K562 (cell line): ENCODE results near the gene MADD. TPM values are rescaled to one million over a fixed set of nuclear protein-coding genes. Genes with fewer than 3 reads are reported as not detected.

Source experiments
- ARID1B ChIP-seq: fragments of 450-650 bp; IDR thresholded peaks from 2 replicates; pipeline ENCODE4 v1.6.1; 2016; ENCODE audit warnings: antibody characterized with exemption, mild to moderate bottlenecking, inconsistent platforms
- ATF7 ChIP-seq: fragments of 450-650 bp; IDR thresholded peaks from 2 replicates; pipeline ENCODE4 v1.7.1; 2014; ENCODE audit warnings: mild to moderate bottlenecking, moderate library complexity
- CBFA2T2 ChIP-seq: fragments of 450-650 bp; conservative IDR thresholded peaks from 2 replicates; pipeline ENCODE4 v1.6.1; 2017; ENCODE audit warnings: mild to moderate bottlenecking
- CBFA2T3 ChIP-seq: fragments of 450-650 bp; IDR thresholded peaks from 2 replicates; pipeline ENCODE4 v1.6.1; 2017
- DNMT1 ChIP-seq: fragments of 450-650 bp; IDR thresholded peaks from 2 replicates; pipeline ENCODE4 v1.6.1; 2016; ENCODE audit warnings: antibody characterized with exemption, mild to moderate bottlenecking
- FOXJ2 ChIP-seq: fragments of 200-800 bp; sonication (Bioruptor generic); IDR thresholded peaks from 2 replicates; pipeline ENCODE4 v1.6.1; 2016; ENCODE audit warnings: missing genetic modification characterization, missing compliant biosample characterization
- HLTF ChIP-seq: fragments of 450-650 bp; IDR thresholded peaks from 2 replicates; pipeline ENCODE4 v1.6.1; 2016
- MCM5 ChIP-seq: fragments of 450-650 bp; IDR thresholded peaks from 2 replicates; pipeline ENCODE4 v1.6.1; 2016; ENCODE audit warnings: low read depth
- MTA2 ChIP-seq: fragments of 450-650 bp; IDR thresholded peaks from 2 replicates; pipeline ENCODE4 v1.6.1; 2016; ENCODE audit warnings: low read depth
- POLR2AphosphoS2 ChIP-seq: IDR thresholded peaks from 2 replicates; pipeline ENCODE4 v1.6.1; 2012; ENCODE audit warnings: low read length, improper control_type of control experiment
- PTTG1 ChIP-seq: fragments of 450-650 bp; IDR thresholded peaks from 2 replicates; pipeline ENCODE4 v1.6.1; 2016; ENCODE audit warnings: low read depth, mild to moderate bottlenecking, missing genetic modification characterization, missing compliant biosample characterization
- TAL1 ChIP-seq: fragments of 450-650 bp; IDR thresholded peaks from 2 replicates; pipeline ENCODE4 v1.6.1; 2016; ENCODE audit warnings: mild to moderate bottlenecking
- TCF3 ChIP-seq: sonication (generic); formaldehyde crosslinking; IDR thresholded peaks from 2 replicates; pipeline ENCODE4 v1.4.0; 2020; ENCODE audit warnings: mild to moderate bottlenecking, missing genetic modification reagents
- U2AF2 ChIP-seq: fragments of 200-400 bp; formaldehyde crosslinking; optimal IDR thresholded peaks from 2 replicates; pipeline ENCODE3; 2017; ENCODE audit warnings: low read depth, mild to moderate bottlenecking, low read length
- ZC3H4 ChIP-seq: sonication (generic); formaldehyde crosslinking; IDR thresholded peaks from 2 replicates; pipeline ENCODE4 v1.9.0; 2021; ENCODE audit warnings: missing genetic modification reagents, borderline replicate concordance
- ZEB2 ChIP-seq: fragments of 450-650 bp; IDR thresholded peaks from 2 replicates; pipeline ENCODE4 v1.6.1; 2016
- polyA plus RNA-seq, 8 experiments: library from polyadenylated mRNA; depleted of rRNA in 4 of 8; stranded (reverse) in 5 of 8; unstranded in 3 of 8; fragments of >200 nt; fragmentation: Nextera tagmentation in 2 of 8; fragmentation: Illumina TruSeq in 1 of 8; extraction: Ambion mirVana in 2 of 8; extraction: Trizol in 1 of 8; gene quantifications; 2 replicates each; pipeline versions ENCODE4 v1.2.1 to v1.2.3, GENCODE V29; 2011 to 2014; ENCODE audit warnings: inconsistent platforms in 1 of 8, missing spikeins in 1 of 8
- total RNA-seq, 7 experiments: library from RNA; depleted of rRNA in 6 of 7; stranded (reverse); fragments of >200 nt in 6 of 7; fragmentation: Illumina TruSeq in 2 of 7; extraction: Trizol in 2 of 7; gene quantifications; 2 replicates each; pipeline versions ENCODE4 v1.2.1 to v1.2.3, GENCODE V29; 2011 to 2021; ENCODE audit warnings: low replicate concordance in 1 of 7
- TF ChIP-seq, protein P1 (sequence below): fragments of 200-800 bp; sonication (Bioruptor generic); IDR thresholded peaks from 2 replicates; pipeline ENCODE4 v1.6.1; 2017; ENCODE audit warnings: missing genetic modification characterization, missing compliant biosample characterization
- TF ChIP-seq, protein P2 (sequence below): fragments of 450-650 bp; formaldehyde crosslinking; IDR thresholded peaks from 2 replicates; pipeline ENCODE4 v1.4.0; 2022; ENCODE audit warnings: missing genetic modification characterization
- TF ChIP-seq, protein P3 (sequence below): fragments of 250-450 bp; sonication (Bioruptor Pico); IDR thresholded peaks from 2 replicates; pipeline ENCODE4 v1.5.1; 2021; ENCODE audit warnings: mild to moderate bottlenecking
- TF ChIP-seq, protein P4 (sequence below): sonication (generic); formaldehyde crosslinking; IDR thresholded peaks from 2 replicates; pipeline ENCODE4 v1.8.0; 2022; ENCODE audit warnings: mild to moderate bottlenecking, missing genetic modification reagents
- TF ChIP-seq, protein P5 (sequence below): fragments of 250-450 bp; sonication (Bioruptor Pico); IDR thresholded peaks from 2 replicates; pipeline ENCODE4 v1.5.0; 2020; ENCODE audit warnings: mild to moderate bottlenecking

The MADD gene
- total and polyA plus RNA-seq, 9 of the 15 experiments (the other 6 are each of a cell fraction or from before 2014, with no cell fraction given) = 0.68 to 57.6 (median 33.6) TPM

DNA sequence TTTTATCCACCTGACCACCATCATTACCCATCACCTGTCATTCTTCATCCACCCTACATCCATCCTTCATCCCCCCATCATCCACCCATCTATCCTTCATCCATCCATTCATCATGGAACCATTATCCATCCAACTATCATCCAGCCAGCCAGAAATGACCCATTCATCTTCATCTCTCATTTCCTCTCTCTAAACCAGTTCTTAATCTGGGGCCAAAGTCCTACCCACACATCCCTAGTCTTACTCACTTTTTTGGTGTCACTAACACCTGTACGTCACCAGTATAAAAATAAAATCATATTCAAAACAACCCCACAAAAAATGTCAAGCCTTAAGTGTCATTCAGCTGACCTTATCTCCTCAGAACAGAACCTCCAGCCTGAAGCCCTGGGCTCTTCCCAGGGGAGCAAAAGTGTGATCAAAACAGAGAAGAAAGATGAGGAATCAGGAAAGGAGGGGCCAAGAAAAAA, 96.1 kb downstream of the MADD start (continued):
- TF ChIP-seq ZC3H4 (CRISPR knock-in tag) = no peak
- TF ChIP-seq ATF7 = 0 out of 2 replicates have a peak, but pooled peaks have one; percentile 26
- TF ChIP-seq, protein P1, sequence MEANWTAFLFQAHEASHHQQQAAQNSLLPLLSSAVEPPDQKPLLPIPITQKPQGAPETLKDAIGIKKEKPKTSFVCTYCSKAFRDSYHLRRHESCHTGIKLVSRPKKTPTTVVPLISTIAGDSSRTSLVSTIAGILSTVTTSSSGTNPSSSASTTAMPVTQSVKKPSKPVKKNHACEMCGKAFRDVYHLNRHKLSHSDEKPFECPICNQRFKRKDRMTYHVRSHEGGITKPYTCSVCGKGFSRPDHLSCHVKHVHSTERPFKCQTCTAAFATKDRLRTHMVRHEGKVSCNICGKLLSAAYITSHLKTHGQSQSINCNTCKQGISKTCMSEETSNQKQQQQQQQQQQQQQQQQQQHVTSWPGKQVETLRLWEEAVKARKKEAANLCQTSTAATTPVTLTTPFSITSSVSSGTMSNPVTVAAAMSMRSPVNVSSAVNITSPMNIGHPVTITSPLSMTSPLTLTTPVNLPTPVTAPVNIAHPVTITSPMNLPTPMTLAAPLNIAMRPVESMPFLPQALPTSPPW (CRISPR knock-in tag) = 0 out of 2 replicates have a peak, but pooled peaks have one; percentile 29
- no peak for TF ChIP-seq U2AF2
- no peak for TF ChIP-seq POLR2AphosphoS2
- TF ChIP-seq CBFA2T3 = peak; percentile 73
- peak; percentile 50 for TF ChIP-seq MTA2
- peak; percentile 54 for TF ChIP-seq CBFA2T2
- TF ChIP-seq, protein P2, sequence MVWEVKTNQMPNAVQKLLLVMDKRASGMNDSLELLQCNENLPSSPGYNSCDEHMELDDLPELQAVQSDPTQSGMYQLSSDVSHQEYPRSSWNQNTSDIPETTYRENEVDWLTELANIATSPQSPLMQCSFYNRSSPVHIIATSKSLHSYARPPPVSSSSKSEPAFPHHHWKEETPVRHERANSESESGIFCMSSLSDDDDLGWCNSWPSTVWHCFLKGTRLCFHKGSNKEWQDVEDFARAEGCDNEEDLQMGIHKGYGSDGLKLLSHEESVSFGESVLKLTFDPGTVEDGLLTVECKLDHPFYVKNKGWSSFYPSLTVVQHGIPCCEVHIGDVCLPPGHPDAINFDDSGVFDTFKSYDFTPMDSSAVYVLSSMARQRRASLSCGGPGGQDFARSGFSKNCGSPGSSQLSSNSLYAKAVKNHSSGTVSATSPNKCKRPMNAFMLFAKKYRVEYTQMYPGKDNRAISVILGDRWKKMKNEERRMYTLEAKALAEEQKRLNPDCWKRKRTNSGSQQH (CRISPR knock-in tag) = no peak
- TF ChIP-seq PTTG1 (tag) = no peak
- TF ChIP-seq ARID1B = peak; percentile 81
- no peak for TF ChIP-seq MCM5
- 0 out of 2 replicates have a peak, but pooled peaks have one; percentile 22 for TF ChIP-seq ZEB2
- TF ChIP-seq, protein P3, sequence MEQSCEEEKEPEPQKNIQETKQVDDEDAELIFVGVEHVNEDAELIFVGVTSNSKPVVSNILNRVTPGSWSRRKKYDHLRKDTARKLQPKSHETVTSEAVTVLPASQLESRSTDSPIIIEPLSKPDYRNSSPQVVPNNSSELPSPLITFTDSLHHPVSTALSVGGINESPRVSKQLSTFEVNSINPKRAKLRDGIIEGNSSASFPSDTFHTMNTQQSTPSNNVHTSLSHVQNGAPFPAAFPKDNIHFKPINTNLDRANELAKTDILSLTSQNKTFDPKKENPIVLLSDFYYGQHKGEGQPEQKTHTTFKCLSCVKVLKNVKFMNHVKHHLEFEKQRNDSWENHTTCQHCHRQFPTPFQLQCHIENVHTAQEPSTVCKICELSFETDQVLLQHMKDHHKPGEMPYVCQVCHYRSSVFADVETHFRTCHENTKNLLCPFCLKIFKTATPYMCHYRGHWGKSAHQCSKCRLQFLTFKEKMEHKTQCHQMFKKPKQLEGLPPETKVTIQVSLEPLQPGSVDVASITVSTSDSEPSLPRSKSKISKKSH = no peak
- no peak for TF ChIP-seq DNMT1
- TF ChIP-seq, protein P4, sequence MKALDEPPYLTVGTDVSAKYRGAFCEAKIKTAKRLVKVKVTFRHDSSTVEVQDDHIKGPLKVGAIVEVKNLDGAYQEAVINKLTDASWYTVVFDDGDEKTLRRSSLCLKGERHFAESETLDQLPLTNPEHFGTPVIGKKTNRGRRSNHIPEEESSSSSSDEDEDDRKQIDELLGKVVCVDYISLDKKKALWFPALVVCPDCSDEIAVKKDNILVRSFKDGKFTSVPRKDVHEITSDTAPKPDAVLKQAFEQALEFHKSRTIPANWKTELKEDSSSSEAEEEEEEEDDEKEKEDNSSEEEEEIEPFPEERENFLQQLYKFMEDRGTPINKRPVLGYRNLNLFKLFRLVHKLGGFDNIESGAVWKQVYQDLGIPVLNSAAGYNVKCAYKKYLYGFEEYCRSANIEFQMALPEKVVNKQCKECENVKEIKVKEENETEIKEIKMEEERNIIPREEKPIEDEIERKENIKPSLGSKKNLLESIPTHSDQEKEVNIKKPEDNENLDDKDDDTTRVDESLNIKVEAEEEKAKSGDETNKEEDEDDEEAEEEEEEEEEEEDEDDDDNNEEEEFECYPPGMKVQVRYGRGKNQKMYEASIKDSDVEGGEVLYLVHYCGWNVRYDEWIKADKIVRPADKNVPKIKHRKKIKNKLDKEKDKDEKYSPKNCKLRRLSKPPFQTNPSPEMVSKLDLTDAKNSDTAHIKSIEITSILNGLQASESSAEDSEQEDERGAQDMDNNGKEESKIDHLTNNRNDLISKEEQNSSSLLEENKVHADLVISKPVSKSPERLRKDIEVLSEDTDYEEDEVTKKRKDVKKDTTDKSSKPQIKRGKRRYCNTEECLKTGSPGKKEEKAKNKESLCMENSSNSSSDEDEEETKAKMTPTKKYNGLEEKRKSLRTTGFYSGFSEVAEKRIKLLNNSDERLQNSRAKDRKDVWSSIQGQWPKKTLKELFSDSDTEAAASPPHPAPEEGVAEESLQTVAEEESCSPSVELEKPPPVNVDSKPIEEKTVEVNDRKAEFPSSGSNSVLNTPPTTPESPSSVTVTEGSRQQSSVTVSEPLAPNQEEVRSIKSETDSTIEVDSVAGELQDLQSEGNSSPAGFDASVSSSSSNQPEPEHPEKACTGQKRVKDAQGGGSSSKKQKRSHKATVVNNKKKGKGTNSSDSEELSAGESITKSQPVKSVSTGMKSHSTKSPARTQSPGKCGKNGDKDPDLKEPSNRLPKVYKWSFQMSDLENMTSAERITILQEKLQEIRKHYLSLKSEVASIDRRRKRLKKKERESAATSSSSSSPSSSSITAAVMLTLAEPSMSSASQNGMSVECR = no peak
- TF ChIP-seq TAL1 = peak; percentile 64
- peak; percentile 75 for TF ChIP-seq TCF3
- TF ChIP-seq, protein P5, sequence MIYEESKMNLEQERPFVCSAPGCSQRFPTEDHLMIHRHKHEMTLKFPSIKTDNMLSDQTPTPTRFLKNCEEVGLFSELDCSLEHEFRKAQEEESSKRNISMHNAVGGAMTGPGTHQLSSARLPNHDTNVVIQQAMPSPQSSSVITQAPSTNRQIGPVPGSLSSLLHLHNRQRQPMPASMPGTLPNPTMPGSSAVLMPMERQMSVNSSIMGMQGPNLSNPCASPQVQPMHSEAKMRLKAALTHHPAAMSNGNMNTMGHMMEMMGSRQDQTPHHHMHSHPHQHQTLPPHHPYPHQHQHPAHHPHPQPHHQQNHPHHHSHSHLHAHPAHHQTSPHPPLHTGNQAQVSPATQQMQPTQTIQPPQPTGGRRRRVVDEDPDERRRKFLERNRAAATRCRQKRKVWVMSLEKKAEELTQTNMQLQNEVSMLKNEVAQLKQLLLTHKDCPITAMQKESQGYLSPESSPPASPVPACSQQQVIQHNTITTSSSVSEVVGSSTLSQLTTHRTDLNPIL (CRISPR knock-in tag) = no peak
- TF ChIP-seq HLTF = 0 out of 2 replicates have a peak, but pooled peaks have one; percentile 29
- no peak for TF ChIP-seq FOXJ2
